GM13976 (cell line): ENCODE results near the gene ANKRD31.
A peak's percentile ranks its signal among the peaks of the same experiment; 100 is the strongest.

Experiments
- DNase-seq: peaks from one replicate; pipeline ENCODE4 v3.0.0; 2012; ENCODE audit warnings: low spot score
- CTCF ChIP-seq: IDR thresholded peaks from 2 replicates; pipeline ENCODE4 v1.5.1; 2012; ENCODE audit warnings: borderline replicate concordance, mild to moderate bottlenecking; ENCODE audit not compliant: insufficient read depth; ENCODE audit errors: extremely low read depth, missing control alignments, control extremely low read depth
- in situ Hi-C: fragments of 300-500 bp; cut with MboI; formaldehyde crosslinking; loops from one replicate; pipeline ENCODE4 v1.12.0; 2022; ENCODE audit warnings: low sequenced_read_pairs, mixed read lengths, inconsistent platforms; ENCODE audit not compliant: unreplicated experiment

The ANKRD31 gene, protein sequence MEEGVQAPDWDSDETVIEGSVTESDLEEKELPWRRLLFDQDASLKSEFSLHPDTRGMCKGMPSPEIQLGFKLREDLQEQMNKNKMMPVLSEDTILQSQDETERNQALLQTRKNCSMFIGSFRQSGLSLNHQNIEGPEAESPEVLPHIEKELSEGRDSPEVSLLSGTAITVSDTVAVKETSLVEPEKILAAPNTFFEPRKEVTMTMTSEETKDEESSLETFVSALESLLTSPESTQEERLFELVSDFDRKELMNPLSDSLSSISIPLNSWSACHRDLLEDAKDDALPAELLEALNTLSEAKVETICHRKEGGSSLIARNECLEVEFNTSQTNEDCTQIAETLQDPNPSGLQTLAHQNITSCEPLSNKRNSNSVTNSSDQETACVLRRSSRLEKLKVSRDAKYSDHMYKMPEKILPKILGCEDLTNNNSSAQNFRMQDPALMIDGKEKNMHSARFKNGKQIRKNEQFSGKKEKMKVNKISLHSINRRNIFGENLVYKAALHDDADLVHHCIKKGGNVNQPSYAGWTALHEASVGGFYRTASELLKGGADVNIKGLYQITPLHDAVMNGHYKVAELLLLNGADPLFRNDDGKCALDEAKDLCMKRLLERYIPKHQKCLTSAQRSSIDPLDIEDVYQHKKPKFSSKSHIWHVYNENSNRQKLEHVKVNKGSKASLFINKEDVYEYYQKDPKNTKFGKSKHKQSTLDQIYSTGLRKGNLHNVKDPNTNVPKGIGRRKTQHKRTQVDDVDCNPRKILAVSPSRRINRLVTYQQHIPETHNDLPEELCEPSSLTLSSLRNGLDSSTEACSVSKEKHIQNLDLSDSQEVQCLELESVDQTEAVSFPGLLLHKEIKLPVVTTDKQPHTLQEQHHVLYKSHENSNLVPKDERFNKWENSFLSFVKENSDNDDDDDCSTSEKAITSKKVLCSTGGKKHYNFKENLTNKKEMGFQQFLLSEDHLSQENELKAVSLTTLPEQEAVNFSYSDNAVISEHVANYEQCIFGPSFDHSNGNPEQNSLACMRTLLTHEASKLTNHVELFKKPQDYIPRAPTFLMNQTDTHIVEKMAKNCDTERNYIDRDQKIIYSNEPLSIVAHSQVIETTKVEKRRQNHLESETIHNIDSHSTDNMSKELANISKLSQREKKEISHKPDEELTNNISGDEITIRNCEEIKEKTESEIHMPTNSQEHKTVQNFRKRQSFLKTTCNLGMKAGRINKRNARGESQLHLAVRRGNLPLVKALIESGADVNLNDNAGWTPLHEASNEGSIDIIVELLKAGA (N-terminal part only)

GRCh38 chr5:75236322-75237316 lies at the start of gene ANKRD31:
TSS of gene ANKRD31 (minus strand) at chr5:75236878. CDS start at chr5:75236686, 192 bp downstream.
- peak; percentile 96 for DNase-seq
- in situ Hi-C loops = no loop called here

DNA sequence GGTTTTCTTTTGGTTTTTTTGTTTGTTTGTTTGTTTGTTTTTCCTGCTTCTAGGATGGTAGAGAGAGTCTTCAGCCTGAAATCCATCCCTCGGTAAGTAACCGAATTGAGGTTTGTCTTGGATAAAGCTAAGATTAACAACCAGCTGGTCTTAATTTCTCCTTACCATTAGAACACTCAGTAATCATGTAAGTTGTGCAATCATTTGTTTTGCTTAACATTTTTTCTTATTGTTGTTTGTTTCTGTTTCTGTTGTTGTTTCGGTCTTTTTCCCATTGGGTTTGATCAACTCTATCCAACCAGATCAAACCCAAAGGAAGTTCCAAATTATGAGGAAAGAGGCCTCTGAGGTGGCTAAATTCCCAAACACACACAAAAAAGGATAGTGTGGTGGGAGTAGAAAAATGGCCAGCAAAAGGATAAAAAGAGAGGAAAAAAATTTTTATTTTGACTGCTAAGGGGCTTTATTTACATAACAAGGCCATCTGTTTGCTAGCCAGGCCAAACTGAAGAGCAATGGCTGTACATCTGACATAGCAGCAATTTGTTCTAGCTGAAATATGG lies 49.6 kb upstream of the ANKRD31 start:
- no peak for DNase-seq
- in situ Hi-C loops = no loop called here

More at GRCh38 chr5:75236322-75237316, at the start of gene ANKRD31:
- TF ChIP-seq CTCF = peak; percentile 91

DNA sequence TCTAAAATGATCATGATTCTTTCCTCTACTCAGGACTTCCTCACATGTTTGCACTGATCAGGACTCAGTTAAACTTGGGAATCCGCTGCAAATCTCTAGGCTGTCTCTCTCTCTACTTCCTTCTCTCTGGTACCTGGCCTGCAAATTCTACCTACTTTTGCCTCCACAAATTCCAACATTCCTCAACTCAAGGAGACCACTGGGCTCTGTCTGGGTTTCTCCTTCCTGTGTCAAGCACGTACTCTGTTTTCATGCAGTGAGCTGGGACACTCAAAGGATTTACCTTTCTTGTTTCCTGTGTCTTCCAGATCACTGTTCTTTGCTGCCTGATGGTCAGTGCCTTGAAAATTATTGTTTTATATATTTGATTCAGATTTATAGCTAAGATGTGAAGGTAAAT lies 45.9 kb upstream of the ANKRD31 start:
- in situ Hi-C loops = no loop called here
- TF ChIP-seq CTCF = no peak
- no peak for DNase-seq

More for the DNA sequence above, 49.6 kb upstream of the ANKRD31 start:
- TF ChIP-seq CTCF = no peak

DNA sequence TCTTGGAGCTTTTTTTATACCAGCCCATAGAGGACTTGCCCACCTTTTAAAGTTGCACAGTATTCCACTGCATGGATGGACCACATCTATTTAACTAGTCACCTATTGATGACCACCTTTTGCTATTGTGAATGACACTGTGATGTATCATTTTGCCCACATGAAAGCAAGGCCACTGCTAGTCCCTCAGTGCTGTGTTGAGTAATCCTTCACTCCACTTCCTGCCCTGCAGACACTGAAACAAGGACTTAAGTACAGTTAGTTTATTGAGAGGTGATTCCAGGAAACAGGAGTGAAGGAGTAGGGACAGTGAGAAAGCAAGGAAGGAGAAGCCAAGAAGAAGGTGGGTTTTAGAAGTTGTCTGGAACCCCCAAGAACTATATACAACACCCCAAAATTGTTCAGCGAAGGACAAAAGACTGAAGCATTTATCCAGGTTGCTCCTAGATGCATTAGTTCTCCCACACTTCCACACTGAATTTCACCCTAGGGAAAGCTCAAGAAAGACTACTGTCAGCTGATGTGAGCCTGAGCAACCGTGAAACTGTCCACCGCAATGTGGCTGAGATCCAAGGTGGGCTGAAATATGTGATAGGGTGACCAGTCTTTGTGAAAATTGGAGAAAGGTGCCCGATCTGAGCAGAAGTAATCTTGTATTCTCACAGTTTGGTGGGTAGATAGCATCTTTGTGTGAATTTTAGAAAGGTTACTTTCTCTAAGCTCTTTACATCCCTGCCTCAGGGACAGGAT lies 45.2 kb upstream of the ANKRD31 start:
- in situ Hi-C loops = no loop called here

More for the DNA sequence above, 45.2 kb upstream of the ANKRD31 start:
- no peak for TF ChIP-seq CTCF
- DNase-seq = no peak
